Bone marrow (tissue), 2 donors: Measurements from ENCODE around the gene ANXA4.

Source experiments
- DNase-seq, 2 donors: peaks; one replicate each; lab custom pipeline; 2025; lab: John Stamatoyannopoulos, UW

The ANXA4 gene

GRCh38 chr2:69741575-69742321, at the start of gene ANXA4:
TSS of gene ANXA4 (plus strand) at chr2:69742134. CDS start at chr2:69781566, 39,432 bp downstream.
- peak; percentile 19 to 48 for DNase-seq

GRCh38 chr2:69692424-69692823, 49.5 kb upstream of the ANXA4 start:
- DNase-seq = no peak

- DNase-seq = peak in 1 of 2 donors; percentile 51
Measured at GRCh38 chr2:69693059-69693774, 48.7 kb upstream of the ANXA4 start.

GRCh38 chr2:69693775-69694450, 48.0 kb upstream of the ANXA4 start:
- DNase-seq = no peak

- DNase-seq = no peak
Measured at GRCh38 chr2:69694894-69695849, 46.8 kb upstream of the ANXA4 start.

- no peak for DNase-seq
Measured at GRCh38 chr2:69695850-69696216, 46.1 kb upstream of the ANXA4 start.

- no peak for DNase-seq
Measured at GRCh38 chr2:69700381-69700780, 41.6 kb upstream of the ANXA4 start.

GRCh38 chr2:69701100-69701945, 40.6 kb upstream of the ANXA4 start:
- DNase-seq = no peak

- peak in 1 of 2 donors; percentile 27 for DNase-seq
Measured at GRCh38 chr2:69703189-69703588, 38.7 kb upstream of the ANXA4 start.

- DNase-seq = no peak
Measured at GRCh38 chr2:69704446-69704845, 37.5 kb upstream of the ANXA4 start.

GRCh38 chr2:69709290-69709689, 32.6 kb upstream of the ANXA4 start:
- no peak for DNase-seq

GRCh38 chr2:69711971-69712370, 30.0 kb upstream of the ANXA4 start:
- no peak for DNase-seq

- no peak for DNase-seq
Measured at GRCh38 chr2:69714024-69714423, 27.9 kb upstream of the ANXA4 start.

GRCh38 chr2:69714539-69715220, 27.3 kb upstream of the ANXA4 start:
- DNase-seq = peak; percentile 57 to 69

GRCh38 chr2:69715964-69716363, 26.0 kb upstream of the ANXA4 start:
- DNase-seq = no peak

GRCh38 chr2:69716555-69717120, 25.3 kb upstream of the ANXA4 start:
- no peak for DNase-seq

GRCh38 chr2:69717186-69717585, 24.7 kb upstream of the ANXA4 start:
- DNase-seq = no peak

GRCh38 chr2:69717861-69718273, 24.1 kb upstream of the ANXA4 start:
- DNase-seq = no peak

- no peak for DNase-seq
Measured at GRCh38 chr2:69718338-69718965, 23.5 kb upstream of the ANXA4 start.
